ENCODE measurements around the gene RPS6KA4. TPM values are rescaled to one million over a fixed set of nuclear protein-coding genes. Genes with fewer than 3 reads are reported as not detected.

The RPS6KA4 gene
- polyA plus RNA-seq, 1 of the 3 experiments (the other 2 are of a cell fraction) = 43.4 TPM

DNA sequence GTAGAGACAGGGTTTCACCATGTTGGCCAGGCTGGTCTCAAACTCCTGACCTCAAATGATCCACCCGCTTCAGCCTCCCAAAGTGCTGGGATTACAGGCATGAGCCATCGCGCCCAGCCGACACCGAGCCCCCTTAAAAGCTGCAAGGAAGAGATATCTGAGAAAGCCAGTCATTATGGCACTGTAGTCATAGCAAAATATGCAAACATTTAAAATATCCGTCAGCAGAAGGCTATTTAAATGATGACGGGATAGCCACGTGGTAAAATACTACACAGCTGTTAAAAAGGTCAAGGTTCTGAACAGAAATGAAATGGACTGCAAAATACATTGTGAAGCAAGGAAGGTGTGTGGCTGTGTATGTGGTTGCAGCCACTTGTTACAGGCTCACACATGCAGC lies 25.4 kb upstream of the RPS6KA4 start:
- no peak overlapping the region for H3K9ac ChIP-seq
- TF ChIP-seq FOSL2 (IDR thresholded peaks at IDR 0.05; ENCODE audit: borderline replicate concordance, low read depth) (no peak), POLR2AphosphoS5 (IDR thresholded peaks at IDR 0.05; ENCODE audit: low read depth, low read length) (no peak)
- TF ChIP-seq, protein P1, sequence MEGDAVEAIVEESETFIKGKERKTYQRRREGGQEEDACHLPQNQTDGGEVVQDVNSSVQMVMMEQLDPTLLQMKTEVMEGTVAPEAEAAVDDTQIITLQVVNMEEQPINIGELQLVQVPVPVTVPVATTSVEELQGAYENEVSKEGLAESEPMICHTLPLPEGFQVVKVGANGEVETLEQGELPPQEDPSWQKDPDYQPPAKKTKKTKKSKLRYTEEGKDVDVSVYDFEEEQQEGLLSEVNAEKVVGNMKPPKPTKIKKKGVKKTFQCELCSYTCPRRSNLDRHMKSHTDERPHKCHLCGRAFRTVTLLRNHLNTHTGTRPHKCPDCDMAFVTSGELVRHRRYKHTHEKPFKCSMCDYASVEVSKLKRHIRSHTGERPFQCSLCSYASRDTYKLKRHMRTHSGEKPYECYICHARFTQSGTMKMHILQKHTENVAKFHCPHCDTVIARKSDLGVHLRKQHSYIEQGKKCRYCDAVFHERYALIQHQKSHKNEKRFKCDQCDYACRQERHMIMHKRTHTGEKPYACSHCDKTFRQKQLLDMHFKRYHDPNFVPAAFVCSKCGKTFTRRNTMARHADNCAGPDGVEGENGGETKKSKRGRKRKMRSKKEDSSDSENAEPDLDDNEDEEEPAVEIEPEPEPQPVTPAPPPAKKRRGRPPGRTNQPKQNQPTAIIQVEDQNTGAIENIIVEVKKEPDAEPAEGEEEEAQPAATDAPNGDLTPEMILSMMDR (IDR thresholded peaks at IDR 0.05) = no peak
- no peak overlapping the region for H3K4me2 ChIP-seq
- no peaks in the 10 kb centered on the region for H3K79me2 ChIP-seq (ENCODE audit: insufficient read depth)
- H3K36me3 ChIP-seq (replicated peaks in 1 of 2; ENCODE audit: control insufficient read depth in 1 of 2, insufficient read depth in 2 of 2, low read length in 1 of 2) = no peaks in the 10 kb centered on the region
- no peak overlapping the region for H2AFZ ChIP-seq (ENCODE audit: low read depth)
- 87% methylated on average over 8 of the region's 8 CpGs for WGBS (ENCODE audit: low lambda C conversion rate)
- DNase-seq = no peak
- H3K4me3 ChIP-seq (ENCODE audit: low read depth in 2 of 2, low read length in 1 of 2) = no peak overlapping the region
- no peak overlapping the region for H3K27ac ChIP-seq (ENCODE audit: low read depth in 2 of 2, low read length in 1 of 2)
- no peaks in the 10 kb centered on the region for H3K27me3 ChIP-seq (ENCODE audit: insufficient read depth)
- H4K20me1 ChIP-seq (ENCODE audit: insufficient read depth) = no peaks in the 10 kb centered on the region
- H3F3A ChIP-seq (replicated peaks; ENCODE audit: insufficient read depth) = peaks cover 12% of the 10 kb centered on the region
- ChIA-PET CTCF (interaction anchor here (0.9 to 2.0 kb wide), 3 partner anchors 19 to 22 kb away, joined by 3 to 7 read pairs (median 7); no protein-coding TSS in a partner anchor), POLR2A (no interaction called here)
- no peaks in the 10 kb centered on the region for H3K9me3 ChIP-seq
- peaks cover 4 to 6% of the 10 kb centered on the region in 2 experiments; a peak in 2 of 4 replicates for H3K4me1 ChIP-seq (ENCODE audit: control insufficient read depth in 1 of 2, insufficient read depth in 2 of 2, low read depth in 1 of 2, low read length in 1 of 2)
- H3K9me2 ChIP-seq = no peaks in the 10 kb centered on the region

DNA sequence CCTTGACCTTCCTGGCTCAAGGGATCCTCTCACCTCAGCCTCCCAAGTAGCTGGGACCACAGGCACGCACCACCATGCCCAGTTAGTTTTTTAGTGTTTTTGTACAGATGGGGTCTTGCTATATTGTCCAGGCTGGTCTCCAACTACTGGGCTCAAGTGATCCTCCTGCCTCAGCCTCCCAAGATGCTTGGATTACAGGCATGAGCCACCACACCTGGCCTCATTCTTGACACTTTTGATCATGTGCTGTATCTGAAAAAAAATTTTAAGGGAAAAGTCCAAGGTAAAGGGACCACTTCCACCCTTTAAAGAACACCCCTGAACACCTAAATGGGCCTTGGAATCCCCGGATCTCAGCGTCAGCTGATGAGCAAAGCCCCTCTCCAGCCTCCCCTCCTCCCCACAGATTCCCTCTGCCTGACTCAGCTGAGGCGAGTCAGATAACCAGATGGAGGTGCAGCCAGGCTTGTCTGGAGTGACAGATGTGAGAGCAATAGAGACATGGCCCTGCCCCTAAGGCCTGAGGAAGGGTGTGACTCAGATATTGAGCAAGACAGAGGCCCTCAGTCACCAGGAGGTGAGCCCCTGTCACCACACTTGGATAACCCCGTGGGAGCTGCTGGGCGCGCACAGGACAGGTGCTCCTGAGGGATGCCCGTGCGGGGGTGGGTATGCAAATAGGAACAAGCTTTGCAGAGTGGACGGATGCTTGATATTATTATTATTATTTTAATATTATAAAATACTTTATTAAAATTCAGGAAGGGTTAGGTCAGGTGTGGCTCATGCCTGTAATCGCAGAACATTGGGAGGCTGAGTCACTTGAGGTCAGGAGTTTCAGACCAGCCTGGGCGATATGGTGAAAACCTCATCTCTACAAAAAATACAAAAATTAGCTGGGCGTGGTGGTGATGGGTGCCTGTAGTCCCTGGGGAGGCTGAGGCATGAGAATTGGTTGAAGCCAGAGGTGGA lies 23.9 kb upstream of the RPS6KA4 start:
- Histone ChIP-seq H3K4me1 (ENCODE audit: control insufficient read depth in 1 of 2, insufficient read depth in 2 of 2, low read depth in 1 of 2, low read length in 1 of 2) (peaks cover 4 to 6% of the 10 kb centered on the region in 2 experiments; a peak in 2 of 4 replicates), H3K27ac (ENCODE audit: low read depth in 2 of 2, low read length in 1 of 2) (no peak overlapping the region), H3F3A (replicated peaks; ENCODE audit: insufficient read depth) (peaks cover 10% of the 10 kb centered on the region), H3K79me2 (ENCODE audit: insufficient read depth) (no peaks in the 10 kb centered on the region), H3K9me3 (no peaks in the 10 kb centered on the region), H3K4me3 (ENCODE audit: low read depth in 2 of 2, low read length in 1 of 2) (no peak overlapping the region), H3K27me3 (ENCODE audit: insufficient read depth) (no peaks in the 10 kb centered on the region), H2AFZ (ENCODE audit: low read depth) (no peak overlapping the region; the same call in 1 of the 2 replicates), H3K4me2 (no peak overlapping the region; the same call in 1 of the 2 replicates), H4K20me1 (ENCODE audit: insufficient read depth) (no peaks in the 10 kb centered on the region), H3K9ac (no peak overlapping the region), H3K9me2 (no peaks in the 10 kb centered on the region), H3K36me3 (replicated peaks in 1 of 2; ENCODE audit: control insufficient read depth in 1 of 2, insufficient read depth in 2 of 2, low read length in 1 of 2) (no peaks in the 10 kb centered on the region)
- ChIA-PET POLR2A (interaction anchor here (1.3 kb wide), 1 partner anchor 18 kb away, joined by 4 read pairs; the partner anchor contains the start of gene TRMT112), CTCF (interaction anchor here (1.3 kb wide), 1 partner anchor 31 kb away, joined by 6 read pairs; no protein-coding TSS in a partner anchor)
- WGBS (ENCODE audit: low lambda C conversion rate) = 48% methylated on average over 12 of the region's 13 CpGs
- DNase-seq = peak; percentile 69
- TF ChIP-seq FOSL2 (IDR thresholded peaks at IDR 0.05; ENCODE audit: borderline replicate concordance, low read depth) (peak; percentile 91), NRF1 (IDR thresholded peaks at IDR 0.05; ENCODE audit: low read depth, low read length) (no peak), RAD21 (IDR thresholded peaks at IDR 0.05; ENCODE audit: low read length) (no peak), GATA2 (CRISPR knock-in tag; IDR thresholded peaks at IDR 0.05) (no peak), JUND (IDR thresholded peaks at IDR 0.05) (peak; percentile 90), CHD2 (IDR thresholded peaks at IDR 0.05; ENCODE audit: low read length, partially characterized antibody) (no peak), TAF1 (IDR thresholded peaks at IDR 0.05; ENCODE audit: borderline replicate concordance, low read depth, low read length) (no peak), EZH2phosphoT487 (IDR thresholded peaks at IDR 0.05; ENCODE audit: borderline replicate concordance, low read depth) (no peak), RCOR1 (IDR thresholded peaks at IDR 0.05; ENCODE audit: low read length) (no peak), FOXM1 (IDR thresholded peaks at IDR 0.05; ENCODE audit: low read depth) (no peak), MEF2A (IDR thresholded peaks at IDR 0.05; ENCODE audit: borderline replicate concordance, low read depth) (no peak)
- TF ChIP-seq, protein P2, sequence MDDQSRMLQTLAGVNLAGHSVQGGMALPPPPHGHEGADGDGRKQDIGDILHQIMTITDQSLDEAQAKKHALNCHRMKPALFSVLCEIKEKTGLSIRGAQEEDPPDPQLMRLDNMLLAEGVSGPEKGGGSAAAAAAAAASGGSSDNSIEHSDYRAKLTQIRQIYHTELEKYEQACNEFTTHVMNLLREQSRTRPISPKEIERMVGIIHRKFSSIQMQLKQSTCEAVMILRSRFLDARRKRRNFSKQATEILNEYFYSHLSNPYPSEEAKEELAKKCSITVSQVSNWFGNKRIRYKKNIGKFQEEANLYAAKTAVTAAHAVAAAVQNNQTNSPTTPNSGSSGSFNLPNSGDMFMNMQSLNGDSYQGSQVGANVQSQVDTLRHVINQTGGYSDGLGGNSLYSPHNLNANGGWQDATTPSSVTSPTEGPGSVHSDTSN (IDR thresholded peaks at IDR 0.05) = peak; percentile 95
- TF ChIP-seq, protein P3, sequence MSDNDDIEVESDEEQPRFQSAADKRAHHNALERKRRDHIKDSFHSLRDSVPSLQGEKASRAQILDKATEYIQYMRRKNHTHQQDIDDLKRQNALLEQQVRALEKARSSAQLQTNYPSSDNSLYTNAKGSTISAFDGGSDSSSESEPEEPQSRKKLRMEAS (IDR thresholded peaks at IDR 0.05; ENCODE audit: low read depth) = peak; percentile 51
- TF ChIP-seq, protein P4, sequence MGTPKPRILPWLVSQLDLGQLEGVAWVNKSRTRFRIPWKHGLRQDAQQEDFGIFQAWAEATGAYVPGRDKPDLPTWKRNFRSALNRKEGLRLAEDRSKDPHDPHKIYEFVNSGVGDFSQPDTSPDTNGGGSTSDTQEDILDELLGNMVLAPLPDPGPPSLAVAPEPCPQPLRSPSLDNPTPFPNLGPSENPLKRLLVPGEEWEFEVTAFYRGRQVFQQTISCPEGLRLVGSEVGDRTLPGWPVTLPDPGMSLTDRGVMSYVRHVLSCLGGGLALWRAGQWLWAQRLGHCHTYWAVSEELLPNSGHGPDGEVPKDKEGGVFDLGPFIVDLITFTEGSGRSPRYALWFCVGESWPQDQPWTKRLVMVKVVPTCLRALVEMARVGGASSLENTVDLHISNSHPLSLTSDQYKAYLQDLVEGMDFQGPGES (IDR thresholded peaks at IDR 0.05; ENCODE audit: low read depth, low read length) = no peak
- TF ChIP-seq, protein P5, sequence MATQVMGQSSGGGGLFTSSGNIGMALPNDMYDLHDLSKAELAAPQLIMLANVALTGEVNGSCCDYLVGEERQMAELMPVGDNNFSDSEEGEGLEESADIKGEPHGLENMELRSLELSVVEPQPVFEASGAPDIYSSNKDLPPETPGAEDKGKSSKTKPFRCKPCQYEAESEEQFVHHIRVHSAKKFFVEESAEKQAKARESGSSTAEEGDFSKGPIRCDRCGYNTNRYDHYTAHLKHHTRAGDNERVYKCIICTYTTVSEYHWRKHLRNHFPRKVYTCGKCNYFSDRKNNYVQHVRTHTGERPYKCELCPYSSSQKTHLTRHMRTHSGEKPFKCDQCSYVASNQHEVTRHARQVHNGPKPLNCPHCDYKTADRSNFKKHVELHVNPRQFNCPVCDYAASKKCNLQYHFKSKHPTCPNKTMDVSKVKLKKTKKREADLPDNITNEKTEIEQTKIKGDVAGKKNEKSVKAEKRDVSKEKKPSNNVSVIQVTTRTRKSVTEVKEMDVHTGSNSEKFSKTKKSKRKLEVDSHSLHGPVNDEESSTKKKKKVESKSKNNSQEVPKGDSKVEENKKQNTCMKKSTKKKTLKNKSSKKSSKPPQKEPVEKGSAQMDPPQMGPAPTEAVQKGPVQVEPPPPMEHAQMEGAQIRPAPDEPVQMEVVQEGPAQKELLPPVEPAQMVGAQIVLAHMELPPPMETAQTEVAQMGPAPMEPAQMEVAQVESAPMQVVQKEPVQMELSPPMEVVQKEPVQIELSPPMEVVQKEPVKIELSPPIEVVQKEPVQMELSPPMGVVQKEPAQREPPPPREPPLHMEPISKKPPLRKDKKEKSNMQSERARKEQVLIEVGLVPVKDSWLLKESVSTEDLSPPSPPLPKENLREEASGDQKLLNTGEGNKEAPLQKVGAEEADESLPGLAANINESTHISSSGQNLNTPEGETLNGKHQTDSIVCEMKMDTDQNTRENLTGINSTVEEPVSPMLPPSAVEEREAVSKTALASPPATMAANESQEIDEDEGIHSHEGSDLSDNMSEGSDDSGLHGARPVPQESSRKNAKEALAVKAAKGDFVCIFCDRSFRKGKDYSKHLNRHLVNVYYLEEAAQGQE (IDR thresholded peaks at IDR 0.05; ENCODE audit: low read depth, low read length) = no peak

All from SK-N-SH (cell line).